ENCODE data around the gene NAE1. TPM values are rescaled to one million over a fixed set of nuclear protein-coding genes. Genes with fewer than 3 reads are reported as not detected.
"Not testable (repeated sequence)": the region's sequence is repeated elsewhere in the genome, so short reads cannot be mapped to it uniquely, and the experiment has no call there.

The NAE1 gene
- total RNA-seq, 1 experiment from 2014 or later = 129 TPM

DNA sequence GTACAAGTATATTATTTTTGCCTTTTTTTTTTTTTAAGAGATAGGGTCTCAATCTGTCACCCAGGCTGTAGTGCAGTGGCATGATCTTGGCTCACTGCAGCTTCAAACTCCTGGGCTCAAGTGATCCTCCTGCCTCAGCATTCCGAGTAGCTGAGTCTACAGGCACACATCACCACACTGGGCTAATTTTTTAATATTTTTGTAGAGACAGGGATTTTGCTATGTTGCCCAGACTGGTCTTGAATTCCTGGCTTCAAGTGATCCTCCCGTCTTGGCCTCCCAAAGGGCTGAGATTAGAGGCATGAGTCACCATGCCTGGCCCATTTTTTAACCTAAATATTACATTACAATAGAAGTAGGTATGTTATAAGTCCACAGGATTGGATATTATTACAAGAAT lies 32.6 kb downstream of the NAE1 start (continued):
- no peak for TF ChIP-seq ZNF281 (CRISPR knock-in tag; IDR thresholded peaks at IDR 0.05)

DNA sequence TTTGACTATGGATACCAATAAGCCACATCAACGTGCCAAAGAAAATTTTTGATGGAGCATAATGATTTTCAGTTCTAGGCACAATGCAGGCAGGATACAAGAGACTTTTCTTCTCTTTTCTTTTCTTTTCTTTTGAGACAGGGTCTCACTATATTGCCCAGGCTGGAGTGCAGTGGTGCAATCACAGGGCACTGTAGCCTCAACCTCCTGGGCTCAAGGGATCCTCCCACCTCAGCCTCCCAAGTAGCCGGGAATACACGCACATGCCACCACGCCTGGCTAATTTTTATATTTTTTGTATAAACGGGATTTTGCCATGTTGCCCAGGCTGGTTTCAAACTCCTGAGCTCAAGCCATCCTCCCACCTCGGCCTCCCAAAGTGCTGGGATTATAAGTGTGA lies 36.8 kb downstream of the NAE1 start:
- H3K27me3 Mint-ChIP-seq (ENCODE audit: low read depth); H3K9me3 Mint-ChIP-seq; DNase-seq (ENCODE audit: low spot score); H3K36me3 Mint-ChIP-seq; H3K27ac Mint-ChIP-seq; POLR2A ChIA-PET; ATAC-seq; H3K4me1 Mint-ChIP-seq; H3K4me3 Mint-ChIP-seq: not testable (repeated sequence)
- CTCF ChIA-PET = interaction anchor here (1.1 kb wide), 1 partner anchor 37 kb away, joined by 3 read pairs; the partner anchor contains the start of gene NAE1

DNA sequence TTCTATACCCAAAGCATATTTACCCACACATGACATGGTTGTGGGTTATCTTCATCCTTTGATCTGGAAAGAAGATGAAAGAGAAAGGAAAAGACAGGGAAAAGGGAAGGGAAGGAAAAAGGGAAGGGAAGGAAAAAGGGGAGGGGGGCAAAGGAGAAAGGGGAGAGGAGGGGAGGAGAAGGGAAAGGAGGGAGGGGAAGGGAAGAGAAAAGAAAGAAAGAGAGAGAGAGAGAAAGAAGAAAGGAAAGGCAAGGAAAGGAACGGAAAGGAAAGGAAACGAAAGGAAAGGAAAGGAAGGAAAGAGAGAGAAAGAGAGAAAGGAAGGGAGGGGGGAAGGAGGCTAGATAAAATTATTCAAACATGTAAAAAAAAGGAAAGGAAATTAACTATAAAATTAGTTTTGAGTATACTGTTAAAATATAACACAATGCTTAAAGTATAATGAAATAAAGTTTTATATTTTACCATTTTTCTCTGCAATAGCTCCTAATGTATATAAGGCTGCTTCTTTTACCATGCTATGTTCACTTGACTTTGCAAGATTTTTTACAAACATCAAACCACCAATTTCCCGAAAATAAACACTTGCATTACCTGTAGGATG lies 40.5 kb downstream of the NAE1 start:
- ChIA-PET POLR2A (no interaction called here), CTCF (no interaction called here)
- ATAC-seq = no peak
- Mint-ChIP-seq H3K4me1 (no peaks in the 10 kb centered on the region), H3K4me3 (no peak overlapping the region), H3K36me3 (no peaks in the 10 kb centered on the region), H3K9me3 (no peaks in the 10 kb centered on the region), H3K27ac (no peak overlapping the region), H3K27me3 (ENCODE audit: low read depth) (no peaks in the 10 kb centered on the region; the same call in 1 of the 2 replicates)
- DNase-seq (ENCODE audit: low spot score) = no peak
- TF ChIP-seq NFYB (CRISPR knock-in tag; conservative IDR thresholded peaks at IDR 0.05; ENCODE audit: low read depth) (no peak), E2F5 (CRISPR knock-in tag; IDR thresholded peaks at IDR 0.05) (no peak), GRHL2 (CRISPR knock-in tag; IDR thresholded peaks at IDR 0.05; ENCODE audit: insufficient replicate concordance, severe bottlenecking) (no peak), ZNF121 (CRISPR knock-in tag; IDR thresholded peaks at IDR 0.05) (no peak), ZBTB43 (CRISPR knock-in tag; IDR thresholded peaks at IDR 0.05) (no peak), JUN (CRISPR knock-in tag; IDR thresholded peaks at IDR 0.05) (no peak), TEAD4 (CRISPR knock-in tag; IDR thresholded peaks at IDR 0.05) (no peak), FOXP1 (CRISPR knock-in tag; IDR thresholded peaks at IDR 0.05; ENCODE audit: borderline replicate concordance) (no peak)
- TF ChIP-seq, protein P1, sequence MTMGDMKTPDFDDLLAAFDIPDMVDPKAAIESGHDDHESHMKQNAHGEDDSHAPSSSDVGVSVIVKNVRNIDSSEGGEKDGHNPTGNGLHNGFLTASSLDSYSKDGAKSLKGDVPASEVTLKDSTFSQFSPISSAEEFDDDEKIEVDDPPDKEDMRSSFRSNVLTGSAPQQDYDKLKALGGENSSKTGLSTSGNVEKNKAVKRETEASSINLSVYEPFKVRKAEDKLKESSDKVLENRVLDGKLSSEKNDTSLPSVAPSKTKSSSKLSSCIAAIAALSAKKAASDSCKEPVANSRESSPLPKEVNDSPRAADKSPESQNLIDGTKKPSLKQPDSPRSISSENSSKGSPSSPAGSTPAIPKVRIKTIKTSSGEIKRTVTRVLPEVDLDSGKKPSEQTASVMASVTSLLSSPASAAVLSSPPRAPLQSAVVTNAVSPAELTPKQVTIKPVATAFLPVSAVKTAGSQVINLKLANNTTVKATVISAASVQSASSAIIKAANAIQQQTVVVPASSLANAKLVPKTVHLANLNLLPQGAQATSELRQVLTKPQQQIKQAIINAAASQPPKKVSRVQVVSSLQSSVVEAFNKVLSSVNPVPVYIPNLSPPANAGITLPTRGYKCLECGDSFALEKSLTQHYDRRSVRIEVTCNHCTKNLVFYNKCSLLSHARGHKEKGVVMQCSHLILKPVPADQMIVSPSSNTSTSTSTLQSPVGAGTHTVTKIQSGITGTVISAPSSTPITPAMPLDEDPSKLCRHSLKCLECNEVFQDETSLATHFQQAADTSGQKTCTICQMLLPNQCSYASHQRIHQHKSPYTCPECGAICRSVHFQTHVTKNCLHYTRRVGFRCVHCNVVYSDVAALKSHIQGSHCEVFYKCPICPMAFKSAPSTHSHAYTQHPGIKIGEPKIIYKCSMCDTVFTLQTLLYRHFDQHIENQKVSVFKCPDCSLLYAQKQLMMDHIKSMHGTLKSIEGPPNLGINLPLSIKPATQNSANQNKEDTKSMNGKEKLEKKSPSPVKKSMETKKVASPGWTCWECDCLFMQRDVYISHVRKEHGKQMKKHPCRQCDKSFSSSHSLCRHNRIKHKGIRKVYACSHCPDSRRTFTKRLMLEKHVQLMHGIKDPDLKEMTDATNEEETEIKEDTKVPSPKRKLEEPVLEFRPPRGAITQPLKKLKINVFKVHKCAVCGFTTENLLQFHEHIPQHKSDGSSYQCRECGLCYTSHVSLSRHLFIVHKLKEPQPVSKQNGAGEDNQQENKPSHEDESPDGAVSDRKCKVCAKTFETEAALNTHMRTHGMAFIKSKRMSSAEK (CRISPR knock-in tag; IDR thresholded peaks at IDR 0.05; ENCODE audit: borderline replicate concordance) = no peak

GRCh38 chr16:66787427-66787826 lies 43.3 kb downstream of the NAE1 start:
- POLR2A ChIA-PET = no interaction called here
- TF ChIP-seq ZBTB43 (CRISPR knock-in tag; IDR thresholded peaks at IDR 0.05) (no peak), NR1H2 (CRISPR knock-in tag; IDR thresholded peaks at IDR 0.05) (no peak)
- no peaks in the 10 kb centered on the region for H3K4me1 Mint-ChIP-seq
- CTCF ChIA-PET = no interaction called here
- ATAC-seq (no peak), DNase-seq (ENCODE audit: low spot score) (no peak)
- H3K36me3 Mint-ChIP-seq = no peaks in the 10 kb centered on the region
- H3K4me3 Mint-ChIP-seq = no peak overlapping the region
- H3K27ac Mint-ChIP-seq = no peak overlapping the region
- no peaks in the 10 kb centered on the region for H3K9me3 Mint-ChIP-seq
- H3K27me3 Mint-ChIP-seq (ENCODE audit: low read depth) = no peaks in the 10 kb centered on the region; the same call in 1 of the 2 replicates
